HT-29 (cell line): ENCODE measurements around the gene MAD2L2. TPM values are rescaled to one million over a fixed set of nuclear protein-coding genes. Genes with fewer than 3 reads are reported as not detected.

Experiments
- DNase-seq: peaks from one replicate; pipeline ENCODE4 v3.0.0-alpha.2; 2015; ENCODE audit warnings: low spot score
- total RNA-seq: library from RNA; depleted of rRNA; stranded (reverse); fragments of >200 nt; shearing (Covaris generic); gene quantifications from 2 replicates; pipeline ENCODE4 v1.2.3, GENCODE V29; 2014

The MAD2L2 gene
- total RNA-seq, 1 experiment from 2014 or later: 74.0 TPM

- DNase-seq: no peak
These were observed 23.9 kb upstream of the MAD2L2 start for GRCh38 chr1:11704691-11705475.

GRCh38 chr1:11704194-11704529 is 23.2 kb upstream of the MAD2L2 start:
- DNase-seq: no peak

- no peak for DNase-seq
These were observed 22.6 kb upstream of the MAD2L2 start for GRCh38 chr1:11703357-11704193.

DNA sequence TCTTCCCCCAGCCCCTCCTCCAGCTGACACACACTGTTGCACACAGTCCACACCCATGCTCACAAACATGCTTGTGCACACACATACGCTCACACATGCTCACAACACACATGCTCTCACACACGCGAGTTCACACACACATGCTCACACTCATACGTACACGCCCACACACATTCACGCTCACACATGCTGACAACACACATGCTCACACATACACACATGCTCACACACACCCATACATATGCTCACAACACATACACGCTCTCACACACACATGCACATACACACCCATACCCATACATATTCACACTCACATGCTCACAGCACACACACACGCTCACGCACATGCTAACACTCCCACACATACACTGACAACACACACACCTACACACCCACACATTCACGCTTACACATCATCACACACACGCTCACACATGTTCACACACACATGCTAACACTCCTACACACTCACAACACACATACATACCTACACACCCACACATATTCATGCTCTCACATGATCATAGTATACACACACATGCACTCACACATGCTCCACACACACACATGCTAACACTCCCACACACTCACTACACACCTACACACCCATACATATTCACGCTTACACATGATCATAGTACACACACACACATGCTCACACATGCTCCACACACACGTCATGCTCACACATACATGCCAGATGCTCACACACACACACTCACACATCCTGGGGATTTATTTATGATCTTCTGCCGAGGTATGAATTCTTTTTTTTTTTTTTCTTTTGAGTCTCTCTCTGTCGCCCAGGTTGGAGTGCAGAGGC is 21.2 kb upstream of the MAD2L2 start:
- no peak for DNase-seq

DNA sequence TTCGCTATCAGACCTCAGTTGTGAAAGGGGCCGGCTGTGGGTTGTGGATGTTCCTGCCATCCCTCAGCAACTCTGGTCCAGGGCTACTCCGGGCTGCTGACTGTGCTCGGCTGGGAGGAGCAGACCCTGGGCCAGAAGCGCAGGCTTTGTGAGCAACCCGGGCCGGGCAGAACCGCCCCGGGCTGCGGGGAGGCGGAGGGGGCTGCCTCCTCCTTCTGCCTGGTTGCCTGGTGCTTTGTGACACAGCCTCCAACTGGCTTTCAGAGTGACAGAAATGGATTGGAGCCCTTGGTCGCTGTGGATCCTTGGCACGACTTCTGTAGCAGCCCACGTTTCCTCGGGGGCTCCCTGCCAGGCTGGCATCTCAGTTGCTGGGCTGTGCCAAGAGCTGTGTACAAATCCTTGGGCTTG is 20.6 kb upstream of the MAD2L2 start:
- DNase-seq: no peak

GRCh38 chr1:11700601-11701467 is 19.9 kb upstream of the MAD2L2 start:
- DNase-seq: no peak

DNA sequence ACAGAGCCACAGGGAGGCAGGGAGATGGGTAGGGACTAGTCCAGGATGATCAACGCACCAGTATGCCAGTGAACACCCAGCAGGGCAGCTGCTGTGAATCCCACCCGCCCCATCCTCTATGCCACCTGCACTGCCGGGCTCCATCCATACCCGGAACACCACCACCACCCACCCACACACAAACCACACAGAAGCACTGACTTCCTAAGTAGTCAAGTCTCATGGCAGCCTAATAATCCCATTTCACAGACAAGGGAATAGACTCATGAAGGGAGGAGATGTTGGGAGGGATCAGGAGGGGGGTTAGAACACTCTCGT is 16.9 kb upstream of the MAD2L2 start:
- no peak for DNase-seq

DNA sequence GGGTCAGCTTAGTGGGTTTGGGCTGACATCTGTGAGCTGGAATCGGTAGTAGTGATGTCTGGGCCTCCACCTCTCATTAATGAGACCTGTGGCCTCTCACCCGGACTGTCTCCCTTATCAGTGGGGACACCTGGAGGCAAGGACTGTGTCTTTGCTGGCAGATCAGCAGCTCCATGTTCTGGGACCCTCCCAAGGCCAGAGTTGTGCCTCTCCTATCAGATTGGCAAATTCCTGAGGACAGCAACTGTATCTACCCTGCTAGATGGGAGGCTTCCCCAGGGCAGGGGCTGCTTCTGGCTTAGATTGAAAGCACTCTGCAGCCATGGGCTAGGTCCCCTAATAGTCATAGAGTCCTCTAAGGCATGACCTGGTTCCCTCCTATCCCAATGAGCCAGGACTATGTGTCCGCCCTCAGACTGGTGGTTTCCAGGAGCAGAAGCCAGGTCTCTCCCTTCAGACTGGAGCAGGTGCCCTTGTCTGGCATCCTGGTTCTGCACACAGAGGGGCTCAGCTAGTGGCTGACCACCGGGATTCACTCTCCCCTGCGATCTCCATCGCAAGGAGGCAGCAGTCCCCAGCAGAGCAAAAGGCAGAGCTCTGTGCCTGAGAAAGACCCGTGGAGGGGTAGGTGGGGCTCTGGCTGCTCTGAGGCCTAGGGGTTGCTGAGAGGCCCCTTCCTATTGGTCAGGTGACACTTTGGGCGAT is 16.4 kb upstream of the MAD2L2 start:
- DNase-seq: no peak

GRCh38 chr1:11695861-11696260 is 14.9 kb upstream of the MAD2L2 start:
- DNase-seq: no peak

DNA sequence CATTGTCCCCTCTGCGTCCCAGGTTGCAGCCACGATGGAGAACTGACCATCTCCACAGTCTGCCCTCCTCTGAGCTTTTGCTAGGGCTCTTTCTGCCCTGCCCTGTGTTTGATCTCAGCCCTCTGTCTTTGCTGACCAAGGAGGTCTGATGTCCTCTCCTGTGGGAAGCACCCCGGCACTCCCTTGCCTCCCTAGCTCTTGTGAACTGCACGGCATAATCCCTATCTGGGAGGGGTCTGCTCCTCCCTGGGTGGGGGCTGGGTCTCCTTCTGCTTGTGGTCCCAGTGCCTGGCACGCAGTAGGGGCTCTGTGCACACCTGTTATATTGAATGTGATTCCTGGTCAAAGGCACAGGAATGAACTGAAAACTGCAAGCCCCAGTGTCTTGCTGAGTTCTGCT is 13.0 kb upstream of the MAD2L2 start:
- no peak for DNase-seq

GRCh38 chr1:11693024-11693590 is 12.2 kb upstream of the MAD2L2 start:
- no peak for DNase-seq

DNA sequence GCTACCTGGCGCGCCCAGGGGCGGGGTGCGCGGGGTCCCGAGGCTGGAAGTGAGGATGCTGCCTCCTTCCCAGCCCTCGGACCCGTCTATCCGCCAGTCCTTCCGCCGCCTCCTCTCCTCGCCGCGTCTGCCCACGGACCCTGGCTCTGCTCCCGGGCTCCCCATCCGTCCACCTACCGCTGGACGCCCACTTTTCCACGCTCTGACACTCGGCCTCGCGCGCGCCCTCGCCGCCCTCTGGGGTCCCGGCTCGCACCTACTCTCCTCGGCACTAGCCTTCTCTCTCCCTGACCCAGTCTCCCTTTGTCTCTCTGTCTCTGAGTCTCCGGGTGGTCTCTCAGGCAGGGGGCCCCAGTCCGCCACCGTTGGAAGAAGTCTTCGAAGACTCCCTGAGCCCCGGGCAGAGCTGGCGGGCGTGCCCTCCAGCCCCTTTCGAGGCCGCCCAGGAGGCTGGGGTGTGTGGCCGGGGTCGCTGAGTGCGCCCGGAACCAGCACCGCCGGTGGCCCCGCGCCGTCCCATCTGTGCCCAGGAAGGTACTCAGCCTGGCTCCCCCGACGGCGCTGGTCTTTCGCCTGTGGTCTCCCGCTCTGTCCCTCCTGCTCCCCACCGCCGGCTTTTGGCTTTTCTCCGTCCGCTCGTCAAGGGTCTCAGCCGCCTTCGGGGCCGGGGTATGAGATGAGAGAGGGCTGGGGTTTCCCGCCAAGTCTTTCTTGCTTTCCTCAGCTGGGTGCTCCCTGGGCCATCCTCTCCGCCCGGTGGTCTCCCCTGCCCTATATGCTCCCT is 11.2 kb upstream of the MAD2L2 start:
- no peak for DNase-seq

- DNase-seq: no peak
These were observed 10.5 kb upstream of the MAD2L2 start, which contains the start of gene DRAXIN for GRCh38 chr1:11691302-11691914. Gene DRAXIN, plus strand, starts transcription at chr1:11691710. Its CDS starts 14,549 bp downstream, at chr1:11706259.

GRCh38 chr1:11690397-11691301 is 9.7 kb upstream of the MAD2L2 start:
- no peak for DNase-seq

DNA sequence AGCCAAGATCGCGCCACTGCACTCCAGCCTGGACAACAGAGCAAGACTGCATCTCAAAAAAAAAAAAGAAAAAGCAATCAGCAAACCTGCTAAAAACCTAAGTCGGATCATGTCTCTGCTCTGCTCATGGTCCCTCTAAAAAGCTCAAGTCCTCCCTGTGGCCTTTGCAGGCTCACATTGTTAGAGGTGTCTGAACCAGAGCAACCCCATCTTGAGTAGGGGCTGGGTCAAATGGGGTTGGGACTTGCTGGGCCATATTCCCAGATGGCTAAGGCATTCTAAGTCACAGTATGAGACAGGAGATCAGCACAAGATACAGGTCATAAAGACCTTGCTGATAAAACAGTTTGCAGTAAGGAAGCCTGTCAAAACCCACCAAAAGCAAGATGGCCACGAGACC is 7.6 kb upstream of the MAD2L2 start:
- DNase-seq: no peak

DNA sequence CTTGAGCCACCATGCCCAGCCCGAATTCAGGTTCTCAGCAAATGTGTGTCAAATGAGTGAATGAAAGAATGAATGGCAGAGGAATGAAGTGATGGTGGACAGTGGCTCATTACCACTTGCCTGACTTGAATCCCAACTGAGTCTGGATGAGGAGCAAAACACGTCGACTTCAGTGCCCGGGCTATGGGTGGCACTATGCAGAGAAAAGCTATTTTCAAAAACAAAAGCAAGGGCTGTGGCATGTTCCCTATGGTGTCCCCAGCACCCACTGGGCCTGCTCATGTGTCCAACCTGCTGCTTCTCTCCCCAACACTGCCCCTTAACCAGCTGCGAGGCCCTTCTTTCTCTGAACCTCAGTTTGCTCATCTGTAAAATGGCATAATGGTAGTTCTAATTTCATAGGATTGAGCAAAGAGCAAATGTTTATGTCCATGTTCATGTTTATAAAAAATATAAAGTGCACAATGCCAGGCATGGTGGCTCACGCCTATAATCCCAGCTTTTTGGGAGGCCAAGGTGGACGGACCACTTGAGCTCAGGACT is 4.3 kb upstream of the MAD2L2 start:
- DNase-seq: no peak

DNA sequence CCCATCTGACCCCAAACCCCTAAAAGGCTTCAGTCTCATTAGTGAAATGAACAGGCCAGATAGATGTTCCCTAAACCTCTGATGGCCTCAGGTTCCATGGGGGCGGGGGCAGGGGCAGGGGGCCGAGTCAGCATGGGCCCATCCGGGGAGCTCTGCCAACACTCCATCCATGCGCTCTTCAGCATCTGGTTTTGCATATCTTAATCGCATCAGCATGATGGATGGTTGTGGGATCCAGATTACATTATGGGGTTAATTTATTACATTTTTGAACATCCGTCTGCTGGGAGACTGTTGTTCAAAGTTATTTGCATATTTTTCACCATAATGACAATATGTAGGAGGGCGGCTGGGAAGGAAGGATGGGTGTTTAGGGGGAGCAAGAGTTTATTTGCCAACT is 3.1 kb upstream of the MAD2L2 start:
- no peak for DNase-seq

GRCh38 chr1:11682799-11683198 is 1.9 kb upstream of the MAD2L2 start:
- DNase-seq: no peak
